Measurements from ENCODE around the gene F7.
"Not testable (repeated sequence)": the region's sequence is repeated elsewhere in the genome, so short reads cannot be mapped to it uniquely, and the experiment has no call there.

F7 gene

GRCh38 chr13:113105032-113105920 lies at the start of gene F7:
TSS of gene F7 (plus strand) at chr13:113105791. CDS start at chr13:113105842, 51 bp downstream.
- DNase-seq, result no peak

GRCh38 chr13:113057084-113057483 lies 48.5 kb upstream of the F7 start:
- DNase-seq, result no peak

- DNase-seq, result not testable (repeated sequence)
These were observed 48.0 kb upstream of the F7 start for GRCh38 chr13:113057559-113057958.

- no peak for DNase-seq
These were observed 47.2 kb upstream of the F7 start for GRCh38 chr13:113058129-113058987.

- no peak for DNase-seq
These were observed 46.4 kb upstream of the F7 start for GRCh38 chr13:113058988-113059850.

- no peak for DNase-seq
These were observed 45.7 kb upstream of the F7 start for GRCh38 chr13:113059891-113060290.

GRCh38 chr13:113060557-113061270 lies 44.9 kb upstream of the F7 start:
- no peak for DNase-seq

- DNase-seq, result no peak
These were observed 44.3 kb upstream of the F7 start for GRCh38 chr13:113061271-113061625.

- no peak for DNase-seq
These were observed 43.7 kb upstream of the F7 start for GRCh38 chr13:113061796-113062425.

GRCh38 chr13:113062691-113063090 lies 42.9 kb upstream of the F7 start:
- DNase-seq, result no peak

GRCh38 chr13:113063091-113063491 lies 42.5 kb upstream of the F7 start:
- DNase-seq, result no peak

GRCh38 chr13:113064000-113064533 lies 41.5 kb upstream of the F7 start:
- no peak for DNase-seq

- DNase-seq, result no peak
These were observed 40.8 kb upstream of the F7 start for GRCh38 chr13:113064534-113065405.

- DNase-seq, result no peak
These were observed 40.0 kb upstream of the F7 start for GRCh38 chr13:113065406-113066141.

- DNase-seq, result no peak
These were observed 39.5 kb upstream of the F7 start for GRCh38 chr13:113066142-113066455.

GRCh38 chr13:113066746-113067145 lies 38.8 kb upstream of the F7 start:
- no peak for DNase-seq

- no peak for DNase-seq
These were observed 35.5 kb upstream of the F7 start for GRCh38 chr13:113069861-113070805.

GRCh38 chr13:113070855-113071254 lies 34.7 kb upstream of the F7 start:
- DNase-seq, result no peak

GRCh38 chr13:113072376-113072775 lies 33.2 kb upstream of the F7 start:
- no peak for DNase-seq

Data from NCI-H2171 (cell line).